A549 treated with CpdA at 1 μM for 4 hours (cell line): Measurements from ENCODE around the gene CLPX. TPM values are rescaled to one million over a fixed set of nuclear protein-coding genes. Genes with fewer than 3 reads are reported as not detected.

Source experiments
- total RNA-seq: library from RNA; stranded (reverse); fragments of 200-300 nt; extraction: Qiagen RNA extraction; gene quantifications from 5 replicates; pipeline ENCODE4 v1.2.3, GENCODE V29; 2022; ENCODE audit warnings: low read depth

CLPX gene
- 35.8 to 67.3 TPM (median 45.5 TPM) in 5 replicates for total RNA-seq

DNA sequence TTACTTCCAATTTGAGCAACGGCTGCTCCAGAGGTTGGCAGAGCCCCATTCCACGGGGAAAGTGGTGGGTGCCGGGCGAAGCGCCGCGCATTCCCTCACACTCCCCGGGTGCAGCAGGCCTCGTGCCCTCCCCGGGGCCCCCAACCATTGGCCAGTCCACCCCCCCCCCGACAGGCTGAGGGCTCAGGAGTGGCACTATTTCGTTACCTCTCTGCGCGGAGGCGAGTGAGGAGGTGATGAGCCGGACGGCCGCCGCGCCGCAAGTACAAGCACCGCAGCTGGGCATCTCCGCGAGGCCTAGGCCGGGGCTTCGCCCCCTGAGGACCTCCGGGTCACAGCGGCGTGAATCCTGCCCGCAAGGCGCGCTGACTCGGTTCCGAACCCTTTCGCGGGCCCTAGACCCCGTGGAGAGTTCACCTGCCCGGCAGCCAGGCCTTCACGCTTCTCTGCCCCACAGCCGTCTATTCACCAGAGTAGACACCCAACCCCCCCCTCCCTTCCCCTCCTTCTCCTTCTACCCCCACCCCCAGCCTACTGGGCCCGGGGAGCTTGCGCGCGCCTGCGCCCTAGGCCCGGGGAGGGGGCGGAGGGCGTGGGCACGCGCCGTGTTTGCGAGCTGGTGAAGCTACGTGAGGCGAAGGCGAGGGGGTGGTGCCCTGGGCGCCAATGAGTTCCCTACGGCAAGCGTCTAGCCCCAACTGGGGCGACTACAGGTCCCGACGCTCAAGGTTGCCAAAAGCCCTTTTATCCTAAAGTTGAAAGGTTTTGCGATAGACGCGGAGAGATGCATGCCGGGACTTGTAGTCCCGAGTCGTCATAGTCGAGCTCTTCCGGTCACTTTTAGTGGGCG is at the start of gene CLPX:
Gene CLPX, minus strand, starts transcription at position 475 of the 850 bp plus-strand sequence. Its CDS starts 189 bp downstream, at position 286.

DNA sequence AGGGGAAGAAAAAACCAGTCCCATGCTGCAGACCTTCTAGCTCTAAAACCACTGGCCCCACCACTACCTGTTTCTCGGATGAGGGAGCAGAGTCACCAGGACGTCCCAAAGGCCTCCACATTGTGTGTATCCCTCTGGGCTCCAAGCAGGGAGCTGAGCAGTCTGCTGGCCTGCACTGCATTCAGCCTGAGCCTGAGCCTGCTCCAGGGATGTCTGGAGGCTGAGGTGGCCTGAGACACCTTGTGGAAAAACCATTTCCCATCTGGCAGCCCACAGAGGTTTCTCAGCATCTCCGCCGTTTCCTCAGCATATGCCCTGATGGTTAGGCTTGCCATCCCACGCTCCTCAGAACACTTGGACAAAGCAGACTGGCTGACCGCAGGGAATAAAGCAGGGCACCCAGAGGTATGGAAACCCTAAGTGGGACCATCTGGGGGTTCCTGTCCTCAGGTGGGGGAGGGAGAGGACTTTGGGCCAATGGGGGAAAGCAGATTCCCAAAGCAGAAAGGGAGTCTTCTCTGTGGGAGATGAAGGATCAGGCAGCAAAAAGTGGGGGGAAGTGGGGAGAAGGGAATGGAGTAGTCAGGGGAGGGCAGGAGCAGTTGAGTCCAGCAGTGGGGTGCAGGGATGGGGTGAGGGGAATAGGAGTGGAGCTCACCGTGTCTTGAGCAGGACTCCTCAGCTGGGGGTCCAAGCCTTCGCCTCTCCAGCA is 25.8 kb upstream of the CLPX start, which contains the start of gene CILP:
Gene CILP, minus strand, starts transcription at position 704 of the 712 bp plus-strand sequence. CDS start 1,718 bp downstream, outside the sequence.

DNA sequence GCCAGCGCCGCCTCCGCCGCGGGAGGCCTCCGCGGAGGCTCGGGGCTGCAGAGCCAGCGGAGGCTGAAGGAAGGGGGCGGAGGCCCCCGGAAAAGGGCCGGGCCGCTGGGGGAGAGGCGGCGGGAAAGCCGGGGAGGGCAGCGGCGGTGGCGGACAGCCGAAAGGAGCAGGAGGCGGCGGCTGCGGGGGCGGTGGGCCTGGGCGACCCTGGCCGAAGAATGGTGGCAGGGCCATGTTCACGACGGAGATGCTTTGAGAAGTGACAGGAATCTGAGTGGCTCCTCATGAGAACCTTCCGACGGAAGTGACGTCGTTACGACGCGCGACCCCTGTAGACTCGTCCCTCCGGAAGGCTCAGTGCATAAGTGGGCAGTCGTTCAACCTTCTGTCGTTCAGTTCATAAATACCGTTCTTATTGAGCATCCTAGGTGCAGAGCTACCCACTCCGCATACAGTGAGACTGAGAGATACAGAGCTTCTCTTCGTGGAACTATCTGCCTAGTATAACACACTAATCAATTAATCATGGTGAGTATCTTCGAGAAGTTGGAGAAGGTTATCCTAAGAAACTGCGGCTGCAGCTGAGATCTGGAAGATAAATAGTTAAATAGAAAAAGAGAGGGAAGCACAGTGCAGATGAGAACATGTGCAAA is 51.5 kb downstream of the CLPX start, which contains the start of gene PDCD7:
Gene PDCD7, minus strand, starts transcription at position 261 of the 653 bp plus-strand sequence. Its CDS starts 27 bp downstream, at position 234.

DNA sequence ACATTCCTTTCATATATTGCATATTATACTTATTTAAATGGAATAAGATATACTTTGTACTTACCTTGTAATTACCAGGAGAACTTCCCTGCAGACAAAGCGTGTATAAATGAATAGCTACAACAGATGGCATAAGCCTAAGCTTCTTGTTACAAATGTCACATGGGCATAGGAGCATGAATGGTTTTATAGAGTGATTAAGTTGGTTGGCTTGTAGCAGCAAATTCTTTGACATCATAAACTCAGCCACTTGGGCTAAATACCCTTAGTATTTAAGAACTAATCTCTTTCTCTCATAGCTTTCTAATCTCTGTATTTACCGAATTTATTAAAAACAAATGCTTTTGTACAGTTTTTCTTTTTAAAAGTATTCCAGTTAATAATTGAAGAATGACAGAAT is 70.1 kb downstream of the CLPX start, which contains the start of gene UBAP1L:
Gene UBAP1L, minus strand, starts transcription at position 115 of the 400 bp plus-strand sequence. CDS start 8,985 bp downstream, outside the sequence.

Other genes starting within 250 kb of the CLPX start
- gene SPG21, start 195.4 kb downstream of the CLPX start, total RNA-seq, result 110 to 132 TPM (median 123 TPM) in 5 replicates
- 23.6 to 29.5 TPM (median 27.4 TPM) in 5 replicates for gene MTFMT, start 155.7 kb downstream of the CLPX start, total RNA-seq
- gene SLC51B, start 140.0 kb downstream of the CLPX start, total RNA-seq, result 10.3 to 14.3 TPM (median 12.6 TPM) in 5 replicates
- 0.09 to 0.16 TPM (median 0.11 TPM) in 4 of 5 replicates, not detected in the other for gene RASL12, start 117.4 kb downstream of the CLPX start, total RNA-seq
- not detected in 5 replicates for gene KBTBD13, start 108.6 kb downstream of the CLPX start, total RNA-seq
- 0.59 to 1.3 TPM (median 0.87 TPM) in 5 replicates for gene UBAP1L, start 70.1 kb downstream of the CLPX start, total RNA-seq
- 25.7 to 29.9 TPM (median 26.4 TPM) in 5 replicates for gene PDCD7, start 51.5 kb downstream of the CLPX start, total RNA-seq
- gene CILP, start 26.1 kb upstream of the CLPX start, total RNA-seq, result 0.03 to 0.06 TPM (median 0.04 TPM) in 4 of 5 replicates, not detected in the other
- 9.1 to 11.3 TPM (median 10.5 TPM) in 5 replicates for gene PARP16, start 101.5 kb upstream of the CLPX start, total RNA-seq
- not detected in 5 replicates for gene RNU5A-1, start 110.7 kb upstream of the CLPX start, total RNA-seq
- not detected in 5 replicates for gene RNU5B-1, start 119.3 kb upstream of the CLPX start, total RNA-seq
- gene IGDCC3, start 192.7 kb upstream of the CLPX start, total RNA-seq, result 0.07 to 0.09 TPM (median 0.08 TPM) in 5 replicates
- 2.4 to 3.8 TPM (median 2.7 TPM) in 5 replicates for gene IGDCC4, start 237.6 kb upstream of the CLPX start, total RNA-seq